NCI-H82 (cell line): ENCODE results near the gene CUX1.

Experiments
- DNase-seq: peaks from one replicate; lab custom pipeline; 2025; lab: John Stamatoyannopoulos, UW

Gene CUX1

DNA sequence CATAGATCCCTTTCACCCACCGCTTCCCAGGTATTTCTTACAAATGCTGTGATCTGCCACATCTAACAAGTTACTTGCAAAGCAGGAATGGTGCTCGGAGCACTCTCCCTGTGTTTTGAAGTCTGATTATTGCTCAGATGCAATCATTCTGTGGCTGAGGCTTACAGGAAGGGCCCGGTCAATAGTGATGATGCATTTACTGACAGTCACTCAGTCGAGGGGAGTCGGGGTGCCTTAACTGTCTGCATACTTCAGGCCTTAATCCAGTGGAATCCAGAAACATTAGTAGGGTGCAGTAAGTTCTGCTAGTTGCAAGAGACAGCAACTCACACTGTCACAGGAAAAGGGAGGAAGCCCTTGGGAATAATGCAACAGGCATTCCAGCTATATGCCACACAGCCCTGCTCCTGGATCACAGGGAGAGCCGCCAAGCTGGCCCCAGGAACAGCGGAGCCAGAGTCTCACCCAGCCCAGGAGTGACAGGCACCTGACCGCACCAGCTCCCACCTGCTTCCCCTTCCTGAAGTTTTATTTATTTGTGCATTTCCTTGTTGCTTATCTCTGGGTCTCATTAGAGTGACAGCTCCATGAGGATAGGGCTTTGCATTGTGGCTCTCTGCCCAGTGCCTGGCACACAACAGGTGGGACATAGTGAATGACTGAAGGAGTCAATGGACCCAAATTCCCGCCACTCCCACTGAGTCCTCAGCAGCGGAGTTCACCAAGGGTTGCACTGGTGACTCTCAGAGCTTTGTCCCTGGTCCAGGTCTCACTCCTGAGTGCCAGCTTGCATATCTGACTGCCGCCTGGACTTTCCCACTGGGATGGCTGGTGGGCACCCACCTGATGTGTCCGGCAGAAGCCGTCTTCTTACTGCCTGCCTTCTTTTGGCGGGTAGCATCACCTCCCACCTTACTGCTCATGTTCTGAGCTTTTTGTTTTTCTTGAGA lies 256.8 kb downstream of the CUX1 start:
- DNase-seq = no peak

- no peak for DNase-seq
Measured at GRCh38 chr7:102075126-102075525, 257.7 kb downstream of the CUX1 start.

DNA sequence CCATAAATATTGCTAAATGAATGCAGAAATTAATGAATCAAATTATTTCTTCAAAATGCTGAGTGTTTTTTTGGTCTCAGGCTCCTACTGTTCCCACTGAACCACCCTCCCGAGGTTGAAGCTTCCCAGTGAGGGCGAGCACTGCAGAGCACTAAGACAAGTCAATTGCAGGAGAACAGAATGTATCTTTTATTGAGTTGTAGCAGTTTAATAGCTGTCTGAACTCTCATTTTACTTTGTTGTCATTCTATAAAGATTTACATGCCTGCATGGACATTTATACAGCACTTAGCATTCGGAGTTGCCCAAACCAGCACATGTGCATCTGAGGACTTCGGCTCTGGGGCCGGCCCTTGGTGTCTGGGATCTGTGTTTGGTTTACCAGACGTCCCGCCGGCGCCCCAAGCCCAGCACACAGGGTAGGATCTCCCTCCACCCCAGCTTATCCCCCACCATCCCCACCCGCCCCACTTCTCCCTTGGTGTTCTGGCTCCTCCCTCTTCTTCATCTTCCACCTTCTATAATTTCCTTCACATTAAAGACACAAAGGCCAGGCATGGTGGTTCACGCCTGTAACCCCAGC lies 258.2 kb downstream of the CUX1 start:
- DNase-seq = no peak

- DNase-seq = peak; percentile 10
Measured at GRCh38 chr7:102077081-102077480, 259.7 kb downstream of the CUX1 start.

DNA sequence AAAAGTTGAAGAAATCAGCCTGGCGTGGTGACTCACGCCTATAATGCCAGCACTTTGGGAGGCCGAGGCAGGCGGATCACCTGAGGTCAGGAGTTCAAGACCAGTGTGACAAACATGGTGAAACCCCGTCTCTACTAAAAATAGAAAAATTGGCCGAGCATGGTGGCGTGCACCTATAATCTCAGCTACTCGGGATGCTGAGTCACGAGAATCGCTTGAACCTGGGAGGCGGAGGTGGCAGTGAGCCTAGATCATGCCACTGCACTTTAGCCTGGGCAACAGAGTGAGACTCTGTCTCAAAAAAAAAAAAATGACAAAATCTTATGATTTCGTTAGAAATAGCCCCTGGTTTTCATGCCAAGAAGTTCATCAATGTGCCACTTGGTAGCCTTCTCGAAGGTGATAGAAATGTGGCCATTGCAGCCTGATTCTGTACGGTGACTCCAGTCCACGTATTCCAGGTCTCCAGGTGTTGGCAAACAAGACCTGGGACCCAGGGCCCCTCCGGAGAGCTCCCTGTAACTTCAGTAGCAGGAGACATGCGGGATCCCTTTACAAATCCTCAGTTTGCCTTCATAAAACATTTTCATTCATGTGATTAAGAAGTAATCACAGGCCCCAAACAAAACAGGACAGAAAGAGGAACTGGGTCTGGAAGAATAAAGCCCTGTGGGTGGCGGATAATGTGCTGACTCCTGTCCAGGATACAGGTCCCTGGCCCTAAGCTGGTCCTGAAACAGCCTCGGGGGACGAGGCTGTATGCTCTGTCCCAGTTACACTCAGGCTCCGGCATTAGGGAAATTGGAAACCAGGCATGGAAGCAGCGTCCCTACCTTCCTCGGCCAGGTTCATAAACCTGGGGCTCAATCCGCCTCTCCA lies 262.0 kb downstream of the CUX1 start:
- DNase-seq = peak; percentile 9

GRCh38 chr7:102080019-102080433 lies 262.6 kb downstream of the CUX1 start:
- no peak for DNase-seq

DNA sequence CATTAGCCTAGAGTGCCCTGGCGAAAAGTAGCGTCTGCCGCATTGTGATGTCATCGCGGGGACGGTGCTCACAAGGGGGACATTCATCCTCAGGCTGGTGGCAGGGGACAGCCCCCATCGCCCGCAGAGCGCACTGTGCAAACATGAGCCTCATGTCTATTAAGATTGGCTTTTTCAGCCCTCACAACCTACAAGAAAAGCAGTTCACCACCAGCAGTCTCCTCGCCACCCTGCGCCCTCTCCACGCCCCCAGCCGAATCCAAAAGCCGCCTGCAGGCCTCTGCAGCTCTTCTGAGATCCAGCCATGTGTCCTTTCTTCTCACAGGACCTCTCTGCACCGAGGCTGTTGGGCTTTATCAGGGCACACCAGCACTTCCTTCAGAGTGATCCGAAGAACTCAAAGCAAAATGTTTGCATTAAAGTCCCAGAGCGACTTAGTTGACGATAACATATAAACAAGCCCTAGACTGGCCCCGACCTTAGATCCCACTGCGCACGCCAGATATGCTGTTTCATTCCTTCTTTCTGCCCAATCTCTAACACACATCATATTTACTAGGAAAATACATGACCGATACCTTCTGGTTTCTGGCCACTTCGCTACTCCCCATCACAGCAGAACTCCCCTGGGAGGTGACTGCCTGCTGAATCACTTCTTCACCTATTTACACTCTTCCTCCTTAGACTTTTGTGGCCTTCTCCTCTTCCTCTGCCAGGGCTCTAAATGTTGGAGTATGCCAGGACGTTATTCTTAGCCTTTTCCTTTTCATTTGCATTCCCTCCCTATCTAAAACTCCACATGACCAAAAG lies 263.2 kb downstream of the CUX1 start:
- no peak for DNase-seq

- DNase-seq = no peak
Measured at GRCh38 chr7:102081244-102081627, 263.8 kb downstream of the CUX1 start.

- no peak for DNase-seq
Measured at GRCh38 chr7:102082693-102083368, 265.4 kb downstream of the CUX1 start.

DNA sequence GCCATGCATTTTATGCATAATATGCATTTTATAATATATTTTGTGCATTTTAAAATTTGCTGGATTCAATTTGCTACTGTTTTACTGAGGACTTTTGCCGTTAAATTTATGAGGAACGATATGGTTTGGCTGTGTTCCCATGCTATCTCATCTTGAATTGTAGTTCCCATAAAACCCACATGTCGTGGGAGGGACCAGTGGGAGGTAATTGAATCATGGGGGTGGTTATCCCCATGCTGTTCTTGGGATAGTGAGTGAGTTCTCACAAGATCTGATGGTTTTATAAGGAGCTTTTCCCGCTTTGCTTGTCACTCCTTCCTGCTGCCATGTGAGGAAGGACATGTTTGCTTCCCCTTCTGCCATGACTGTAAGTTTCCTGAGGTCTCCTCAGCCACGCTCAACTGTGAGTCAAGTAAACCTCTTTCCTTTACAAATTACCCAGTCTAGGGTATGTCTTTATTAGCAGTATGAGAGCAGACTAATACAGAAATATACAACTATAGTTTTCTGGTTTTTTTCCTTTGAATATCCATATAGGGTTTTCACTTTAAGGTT lies 267.9 kb downstream of the CUX1 start:
- no peak for DNase-seq

DNA sequence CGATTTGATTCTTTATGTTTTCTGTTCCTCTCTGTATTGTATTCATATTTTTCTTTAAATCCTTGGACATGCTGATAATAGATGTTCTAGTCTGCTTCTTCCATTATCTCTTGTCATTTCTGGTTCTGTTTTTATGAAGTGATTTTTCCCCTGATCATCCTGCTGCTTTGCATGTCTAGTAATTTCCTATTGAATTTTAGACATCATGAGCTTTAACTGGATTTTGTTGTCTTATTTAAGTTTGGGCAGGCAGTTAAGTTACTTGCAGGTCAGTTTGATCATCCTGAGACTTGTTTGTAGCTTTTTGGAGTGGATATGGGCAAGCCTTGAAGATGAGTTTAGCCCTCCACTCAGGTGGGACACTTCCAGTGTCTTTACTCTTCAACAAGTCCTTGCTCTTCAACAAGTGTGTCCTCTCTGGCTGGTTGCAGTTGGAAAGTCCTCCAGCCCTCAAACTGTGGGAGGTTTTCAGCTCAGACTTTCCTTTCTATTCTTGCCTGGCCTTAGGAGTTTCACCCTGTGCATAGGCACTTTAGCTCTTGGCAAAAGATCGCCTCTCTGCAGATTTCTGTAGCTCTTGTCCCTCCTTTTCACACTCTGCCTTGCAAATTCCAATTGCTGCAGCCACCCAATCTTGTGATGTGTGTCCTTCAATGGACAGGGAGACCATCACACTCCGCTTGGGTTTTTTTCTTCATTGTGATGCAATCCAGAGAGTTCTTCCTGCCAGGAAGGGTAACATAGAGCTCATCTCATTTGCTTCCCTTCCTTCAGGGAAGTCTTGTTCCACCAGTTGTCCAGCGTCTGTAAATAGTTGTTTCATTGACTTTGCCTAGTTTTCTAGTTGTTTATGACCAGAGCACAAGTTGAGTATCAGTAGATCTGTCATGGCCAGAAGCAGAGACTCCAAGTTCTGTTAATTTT lies 272.0 kb downstream of the CUX1 start:
- DNase-seq = no peak

GRCh38 chr7:102093599-102094315 lies 276.3 kb downstream of the CUX1 start:
- DNase-seq = peak; percentile 9

DNA sequence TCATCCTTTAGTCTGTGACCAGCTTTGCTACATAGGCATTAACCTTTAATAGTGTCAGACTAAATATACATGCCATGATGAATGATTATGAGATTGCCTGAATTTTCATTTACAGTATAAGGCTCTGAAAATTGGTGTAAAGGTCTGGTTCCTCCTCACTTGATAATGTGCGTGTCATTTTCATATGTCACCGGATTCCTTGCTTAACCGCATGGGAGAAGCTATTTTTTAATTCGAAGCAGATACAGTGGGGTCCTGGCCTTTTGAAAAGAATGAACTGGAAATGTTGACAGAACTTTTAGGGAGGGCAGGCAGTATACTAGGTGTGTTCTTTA lies 276.9 kb downstream of the CUX1 start:
- no peak for DNase-seq

DNA sequence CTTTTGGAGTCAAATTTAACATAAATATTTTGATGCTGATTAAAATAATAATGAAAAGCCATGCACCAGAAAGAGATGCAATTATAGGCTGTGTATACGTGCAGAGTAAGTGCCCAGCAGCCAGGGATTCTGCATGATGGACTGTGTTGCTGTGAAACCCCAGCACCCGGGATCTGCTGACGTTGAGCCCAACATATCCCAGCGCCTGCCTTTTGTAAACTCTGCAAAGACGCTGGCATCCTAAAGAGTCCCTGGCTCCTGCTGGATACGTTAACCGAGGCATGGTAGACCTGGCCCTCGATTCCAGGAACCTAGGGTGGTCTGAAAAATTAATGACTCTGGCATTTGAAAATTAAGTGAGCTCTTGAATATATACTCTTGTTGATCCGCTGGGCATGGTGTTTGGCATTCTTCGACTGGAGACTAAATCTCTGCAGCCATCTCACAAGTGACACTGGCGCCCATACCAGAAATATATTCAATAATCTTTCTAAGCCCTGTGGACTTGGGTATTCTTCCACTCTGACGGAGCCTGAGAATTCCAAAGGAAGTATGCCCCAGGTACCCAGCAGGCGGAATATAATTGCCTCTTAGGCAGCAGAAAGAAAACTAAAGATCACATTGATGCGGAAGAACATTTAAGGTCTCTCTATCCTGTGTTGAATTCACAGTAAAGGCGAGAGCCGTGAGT lies 278.0 kb downstream of the CUX1 start:
- no peak for DNase-seq

DNA sequence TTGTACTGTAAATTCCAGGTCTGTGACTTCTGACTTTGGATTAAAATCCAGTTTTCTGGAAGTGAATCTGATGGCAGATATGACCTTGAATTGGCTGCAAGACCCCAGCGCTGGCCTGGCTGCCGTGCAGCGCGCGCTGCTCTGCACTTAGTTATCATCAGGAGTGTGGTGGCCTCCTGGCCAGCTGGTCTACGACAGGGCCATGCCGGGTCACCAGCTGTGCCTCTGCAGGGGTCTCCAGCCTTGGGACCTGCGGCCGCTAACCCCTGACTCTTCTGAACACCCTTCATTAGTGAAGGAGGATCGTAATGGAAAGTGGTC lies 278.5 kb downstream of the CUX1 start:
- DNase-seq = no peak

DNA sequence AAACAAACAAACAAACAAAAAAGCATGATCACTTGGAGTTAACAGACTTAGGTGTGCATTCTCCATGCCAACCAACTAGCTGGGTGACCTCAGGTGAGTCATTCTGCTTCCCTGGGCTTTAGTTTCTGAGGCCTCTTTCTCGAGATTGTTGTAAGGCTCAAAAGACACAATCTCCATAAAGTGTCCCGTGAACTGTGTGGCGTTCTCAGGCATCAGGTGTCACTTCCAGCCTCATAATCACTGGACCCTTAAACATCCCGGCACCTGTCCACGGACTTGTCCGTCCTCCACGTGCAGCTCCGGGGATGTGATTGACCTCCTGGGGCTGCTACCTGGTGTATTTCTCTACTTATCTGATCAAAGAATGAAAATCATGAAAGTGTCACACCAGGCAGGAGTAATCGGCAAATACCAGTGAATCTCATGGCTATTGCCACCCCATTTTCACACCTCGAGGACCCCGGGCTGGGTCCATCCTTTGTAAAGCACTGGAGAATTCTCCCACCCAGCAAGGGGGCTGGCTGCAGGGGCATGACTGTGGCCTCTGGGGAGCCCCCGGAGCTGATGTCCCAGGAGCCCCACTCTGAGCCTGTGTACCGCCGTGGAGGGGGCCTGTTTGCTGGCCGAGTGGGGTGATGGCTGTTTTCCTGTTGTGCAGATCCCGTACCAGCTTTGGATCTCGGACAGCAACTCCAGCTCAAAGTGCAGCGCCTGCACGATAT lies 279.4 kb downstream of the CUX1 start:
- no peak for DNase-seq

DNA sequence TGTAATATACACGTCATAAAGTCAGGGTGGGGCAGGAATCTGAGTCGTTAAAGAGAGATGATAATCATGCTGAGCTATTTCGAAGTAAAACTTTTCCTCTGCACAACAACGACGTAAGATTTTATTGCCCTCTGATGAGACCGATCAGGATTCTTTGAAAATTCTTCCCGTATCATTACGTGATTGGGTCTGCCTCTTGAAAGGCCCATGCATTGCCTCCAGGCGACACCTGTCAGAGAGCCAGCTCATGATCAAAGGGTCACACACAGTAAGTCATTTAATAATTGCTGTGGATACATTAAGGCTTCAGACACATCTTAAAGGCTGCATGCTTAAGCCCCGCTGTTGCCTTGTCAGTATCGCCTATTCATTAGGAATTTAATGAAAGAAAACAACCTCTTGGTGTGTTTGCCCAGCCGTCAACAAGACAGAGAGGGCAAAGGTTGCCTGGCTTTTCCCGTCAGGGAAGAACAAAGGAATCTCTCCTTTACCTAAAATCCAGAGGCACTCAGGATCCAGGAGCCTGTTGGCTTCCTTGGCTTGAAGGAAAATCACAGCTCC lies 280.3 kb downstream of the CUX1 start:
- DNase-seq = no peak

GRCh38 chr7:102098986-102099385 lies 281.6 kb downstream of the CUX1 start:
- DNase-seq = no peak
